ENCODE results near the gene PIK3C2G. TPM values are rescaled to one million over a fixed set of nuclear protein-coding genes. Genes with fewer than 3 reads are reported as not detected.

PIK3C2G gene
- polyA plus RNA-seq, 1 donor (not counting 4 experiments of a cell fraction or from before 2014, with no cell fraction given) = 3.7 TPM

DNA sequence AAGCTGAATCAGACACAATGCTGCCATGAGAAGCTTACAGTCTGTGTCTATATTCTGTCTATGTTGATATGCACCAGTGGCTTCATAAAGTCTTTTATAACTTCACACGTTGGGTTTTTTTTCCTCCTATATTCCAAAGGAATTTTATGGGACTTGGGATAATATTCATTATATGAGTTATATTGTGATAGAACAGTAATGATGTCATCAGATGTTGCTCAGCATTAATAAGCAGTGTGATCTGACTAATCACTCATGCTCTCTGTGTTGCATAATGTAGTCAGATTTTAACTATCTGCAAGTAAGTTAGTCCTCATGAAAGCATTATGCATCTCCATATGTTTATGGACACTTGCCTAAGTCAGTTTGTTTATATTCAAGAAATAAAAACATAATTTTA is 316.9 kb downstream of the PIK3C2G start:
- H3K9ac ChIP-seq (ENCODE audit: control insufficient read depth, extremely low read depth, insufficient read depth, low read length) = no peak overlapping the region
- peak overlapping the region; percentile 46 for H3K4me2 ChIP-seq (ENCODE audit: control insufficient read depth, extremely low read depth, insufficient read depth, low read depth, low read length)
- no peak overlapping the region for H2AFZ ChIP-seq (ENCODE audit: control insufficient read depth, low read length)
- H4K20me1 ChIP-seq (ENCODE audit: control insufficient read depth, extremely low read depth, insufficient read depth, low read length) = no peaks in the 10 kb centered on the region
- no peak overlapping the region for H3K27ac ChIP-seq (ENCODE audit: control insufficient read depth, insufficient read depth, low read length)
- no peak overlapping the region for H3K4me3 ChIP-seq (ENCODE audit: control insufficient read depth in 2 of 3, extremely low read depth in 1 of 3, insufficient read depth in 2 of 3, low read depth in 1 of 3, low read length in 3 of 3)
- no peaks in the 10 kb centered on the region for H3K27me3 ChIP-seq (ENCODE audit: control insufficient read depth, extremely low read depth, insufficient read depth, low read length)
- peaks cover 20% of the 10 kb centered on the region for H3K4me1 ChIP-seq (ENCODE audit: control insufficient read depth, extremely low read depth, insufficient read depth, low read length)
- TF ChIP-seq EZH2 (IDR thresholded peaks at IDR 0.05; ENCODE audit: low read length) = no peak
- TF ChIP-seq, protein P1, sequence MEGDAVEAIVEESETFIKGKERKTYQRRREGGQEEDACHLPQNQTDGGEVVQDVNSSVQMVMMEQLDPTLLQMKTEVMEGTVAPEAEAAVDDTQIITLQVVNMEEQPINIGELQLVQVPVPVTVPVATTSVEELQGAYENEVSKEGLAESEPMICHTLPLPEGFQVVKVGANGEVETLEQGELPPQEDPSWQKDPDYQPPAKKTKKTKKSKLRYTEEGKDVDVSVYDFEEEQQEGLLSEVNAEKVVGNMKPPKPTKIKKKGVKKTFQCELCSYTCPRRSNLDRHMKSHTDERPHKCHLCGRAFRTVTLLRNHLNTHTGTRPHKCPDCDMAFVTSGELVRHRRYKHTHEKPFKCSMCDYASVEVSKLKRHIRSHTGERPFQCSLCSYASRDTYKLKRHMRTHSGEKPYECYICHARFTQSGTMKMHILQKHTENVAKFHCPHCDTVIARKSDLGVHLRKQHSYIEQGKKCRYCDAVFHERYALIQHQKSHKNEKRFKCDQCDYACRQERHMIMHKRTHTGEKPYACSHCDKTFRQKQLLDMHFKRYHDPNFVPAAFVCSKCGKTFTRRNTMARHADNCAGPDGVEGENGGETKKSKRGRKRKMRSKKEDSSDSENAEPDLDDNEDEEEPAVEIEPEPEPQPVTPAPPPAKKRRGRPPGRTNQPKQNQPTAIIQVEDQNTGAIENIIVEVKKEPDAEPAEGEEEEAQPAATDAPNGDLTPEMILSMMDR (optimal IDR thresholded peaks at IDR 0.05 in 1 of 3, IDR thresholded peaks at IDR 0.05 in 1 of 3, conservative IDR thresholded peaks at IDR 0.05 in 1 of 3; ENCODE audit: extremely low read depth in 1 of 3, insufficient read depth in 2 of 3, low read length in 3 of 3) = no peak
- no peaks in the 10 kb centered on the region for H3K9me1 ChIP-seq (ENCODE audit: control insufficient read depth, extremely low read depth, insufficient read depth, low read length)
- H3K36me3 ChIP-seq (ENCODE audit: control insufficient read depth in 2 of 2, extremely low read depth in 1 of 2, insufficient read depth in 2 of 2, low read length in 2 of 2) = no peaks in the 10 kb centered on the region
- H3K79me2 ChIP-seq (ENCODE audit: control insufficient read depth, insufficient read depth, low read length) = no peaks in the 10 kb centered on the region
- FAIRE-seq (no peak), DNase-seq (ENCODE audit: low read depth, low spot score) (peak; percentile 40)
- dilution Hi-C loops (cut with MboI; ENCODE audit: extremely low pct_ligation_motif_present, low sequenced_read_pairs) = no loop called here
- H3K9me3 ChIP-seq (ENCODE audit: control insufficient read depth, low read depth, low read length) = no peaks in the 10 kb centered on the region

DNA sequence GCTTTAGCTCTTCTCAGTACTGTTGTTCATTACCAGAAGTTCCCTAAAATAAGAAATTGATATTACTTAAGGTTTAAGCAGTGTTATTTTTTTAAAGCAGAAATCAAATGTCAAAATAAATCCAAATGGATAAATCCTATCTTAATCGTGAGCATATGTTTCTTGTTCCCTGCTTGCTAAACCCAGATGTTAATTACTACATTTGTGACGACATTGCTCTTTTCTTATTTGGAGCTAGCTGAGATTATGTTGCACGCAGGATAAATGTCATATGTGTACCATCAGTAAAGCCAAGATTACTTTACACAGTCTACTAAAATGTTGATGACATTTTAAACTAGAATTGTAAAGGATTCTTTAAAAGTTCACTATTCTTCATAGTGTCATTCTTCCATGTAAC is 319.0 kb downstream of the PIK3C2G start:
- no peak overlapping the region for H3K4me3 ChIP-seq (ENCODE audit: control insufficient read depth in 2 of 3, extremely low read depth in 1 of 3, insufficient read depth in 2 of 3, low read depth in 1 of 3, low read length in 3 of 3)
- no peak overlapping the region for H2AFZ ChIP-seq (ENCODE audit: control insufficient read depth, low read length)
- dilution Hi-C loops (cut with MboI; ENCODE audit: extremely low pct_ligation_motif_present, low sequenced_read_pairs) = no loop called here
- no peak overlapping the region for H3K4me2 ChIP-seq (ENCODE audit: control insufficient read depth, extremely low read depth, insufficient read depth, low read depth, low read length)
- no peaks in the 10 kb centered on the region for H4K20me1 ChIP-seq (ENCODE audit: control insufficient read depth, extremely low read depth, insufficient read depth, low read length)
- peaks cover 20% of the 10 kb centered on the region for H3K4me1 ChIP-seq (ENCODE audit: control insufficient read depth, extremely low read depth, insufficient read depth, low read length)
- TF ChIP-seq, protein P1 (optimal IDR thresholded peaks at IDR 0.05 in 1 of 3, IDR thresholded peaks at IDR 0.05 in 1 of 3, conservative IDR thresholded peaks at IDR 0.05 in 1 of 3; ENCODE audit: extremely low read depth in 1 of 3, insufficient read depth in 2 of 3, low read length in 3 of 3) = no peak
- no peak for TF ChIP-seq EZH2 (IDR thresholded peaks at IDR 0.05; ENCODE audit: low read length)
- no peaks in the 10 kb centered on the region for H3K9me3 ChIP-seq (ENCODE audit: control insufficient read depth, low read depth, low read length)
- FAIRE-seq (no peak), DNase-seq (ENCODE audit: low read depth, low spot score) (no peak)
- H3K36me3 ChIP-seq (ENCODE audit: control insufficient read depth in 2 of 2, extremely low read depth in 1 of 2, insufficient read depth in 2 of 2, low read length in 2 of 2) = no peaks in the 10 kb centered on the region
- no peaks in the 10 kb centered on the region for H3K9me1 ChIP-seq (ENCODE audit: control insufficient read depth, extremely low read depth, insufficient read depth, low read length)
- no peak overlapping the region for H3K27ac ChIP-seq (ENCODE audit: control insufficient read depth, insufficient read depth, low read length)
- H3K27me3 ChIP-seq (ENCODE audit: control insufficient read depth, extremely low read depth, insufficient read depth, low read length) = no peaks in the 10 kb centered on the region
- no peaks in the 10 kb centered on the region for H3K79me2 ChIP-seq (ENCODE audit: control insufficient read depth, insufficient read depth, low read length)
- H3K9ac ChIP-seq (ENCODE audit: control insufficient read depth, extremely low read depth, insufficient read depth, low read length) = no peak overlapping the region

Data from keratinocyte (primary cell).